ENCODE results near the gene CCDC187. TPM values are rescaled to one million over a fixed set of nuclear protein-coding genes. Genes with fewer than 3 reads are reported as not detected.
A peak's percentile ranks its signal among the peaks of the same experiment; 100 is the strongest.

Gene CCDC187
- total and polyA plus RNA-seq, 2 of the 8 experiments (the other 6 are each of a cell fraction or from before 2014, with no cell fraction given) = 0.02 TPM; not detected in 1

- peaks cover 4 to 23% (median 12%) of the 10 kb centered on the region in 4 experiments for H3K4me1 ChIP-seq (replicated peaks in 1 of 4; ENCODE audit: control insufficient read depth in 3 of 4, insufficient read depth in 4 of 4, low read length in 3 of 4)
Measured at GRCh38 chr9:136202454-136203407, 101.2 kb downstream of the CCDC187 start.

More at GRCh38 chr9:136202454-136203407, 101.2 kb downstream of the CCDC187 start:
- no peak overlapping the region for H3K18ac ChIP-seq (ENCODE audit: extremely low read depth, low read length)
- no peak overlapping the region for H3K14ac ChIP-seq (ENCODE audit: insufficient read length)
- peaks cover 26 to 52% of the 10 kb centered on the region in 2 experiments for H4K20me1 ChIP-seq (replicated peaks in 1 of 2; ENCODE audit: control insufficient read depth in 1 of 2, insufficient read depth in 2 of 2, low read length in 2 of 2)
- no peak overlapping the region for H3K27ac ChIP-seq (ENCODE audit: low read depth, low read length)
- H3K9ac ChIP-seq (replicated peaks in 1 of 4; ENCODE audit: extremely low read depth in 1 of 4, low read depth in 3 of 4, low read length in 3 of 4) = no peak overlapping the region
- DNase-seq (ENCODE audit: low read depth in 1 of 2, low spot score in 2 of 2) (no peak), FAIRE-seq (no peak)
- H3K23me2 ChIP-seq (ENCODE audit: low read depth, low read length) = peaks cover 8% of the 10 kb centered on the region; the same call in 1 of the 2 replicates
- TF ChIP-seq RBBP5 (IDR thresholded peaks at IDR 0.05; ENCODE audit: borderline replicate concordance, low read depth, low read length) (no peak), EZH2 (IDR thresholded peaks at IDR 0.05; ENCODE audit: low read depth, low read length, severe bottlenecking) (no peak), TBP (IDR thresholded peaks at IDR 0.05; ENCODE audit: low read depth, low read length) (no peak), GABPA (IDR thresholded peaks at IDR 0.05; ENCODE audit: borderline replicate concordance, insufficient read depth, low read length) (peak; percentile 21; the same call in 1 of the 2 replicates), ATF3 (IDR thresholded peaks at IDR 0.05; ENCODE audit: insufficient read depth, low read depth, low read length) (no peak), SUZ12 (IDR thresholded peaks at IDR 0.05; ENCODE audit: low read length) (peak; percentile 9; the same call in 1 of the 2 replicates)
- H3K79me1 ChIP-seq (ENCODE audit: low read depth, low read length) = peaks cover 4% of the 10 kb centered on the region; the same call in 1 of the 2 replicates
- peak overlapping the region in 2 of 4 experiments; percentile 14 to 49; a peak in 5 of 8 replicates for H3K4me3 ChIP-seq (ENCODE audit: extremely low read depth in 1 of 4, insufficient read depth in 2 of 4, low read depth in 3 of 4, low read length in 4 of 4)
- H3K56ac ChIP-seq (replicated peaks; ENCODE audit: insufficient read length, low read depth, low read length) = no peak overlapping the region
- ChIA-PET CTCF (ENCODE audit: partially characterized antibody) (interaction anchor here (0.6 to 5.0 kb wide), 17 partner anchors 12 to 235 kb away, joined by 3 to 26 read pairs (median 5); no protein-coding TSS in a partner anchor), POLR2A (ENCODE audit: partially characterized antibody) (interaction anchor here (0.8 to 4.0 kb wide), 5 partner anchors 10 to 45 kb away, joined by 3 to 17 read pairs (median 5); no protein-coding TSS in a partner anchor)
- WGBS, 2 experiments (ENCODE audit: extremely low coverage in 1 of 2, insufficient coverage in 1 of 2, insufficient read length in 1 of 2, insufficient replicate concordance in 2 of 2, low coverage in 1 of 2, low lambda C conversion rate in 2 of 2, missing lambda C conversion rate in 1 of 2) = 23% methylated on average over 56 of the region's 99 CpGs; no CpG with 5 or more reads in 1 of the 2 experiments
- H3K9me3 ChIP-seq (ENCODE audit: insufficient read depth in 2 of 2, low read depth in 1 of 2, low read length in 1 of 2) = no peaks in the 10 kb centered on the region; a peak in 1 of 4 replicates
- H2BK15ac ChIP-seq (ENCODE audit: low read length) = no peak overlapping the region
- peak overlapping the region; percentile 57 to 59 for H3K4me2 ChIP-seq (ENCODE audit: insufficient read depth in 1 of 2, low read depth in 2 of 2, low read length in 2 of 2)
- H2BK5ac ChIP-seq (ENCODE audit: low read depth, low read length) = no peak overlapping the region
- no peak overlapping the region for H4K91ac ChIP-seq (replicated peaks; ENCODE audit: insufficient read length, low read length)
- H4K8ac ChIP-seq (ENCODE audit: extremely low read depth, insufficient read depth, low read length) = no peak overlapping the region
- H4K5ac ChIP-seq (ENCODE audit: insufficient read length, low read depth, low read length) = no peak overlapping the region
- no peak overlapping the region for H2BK120ac ChIP-seq (replicated peaks; ENCODE audit: low read depth, low read length)
- H2AK5ac ChIP-seq (ENCODE audit: low read depth, low read length) = no peak overlapping the region
- no peak overlapping the region for H3K23ac ChIP-seq (ENCODE audit: insufficient read length)
- H3K79me2 ChIP-seq (ENCODE audit: control insufficient read depth in 1 of 2, insufficient read depth in 2 of 2, low read length in 2 of 2) = no peaks in the 10 kb centered on the region
- no peak overlapping the region for H2AFZ ChIP-seq (ENCODE audit: low read length)
- no peak overlapping the region for H3K4ac ChIP-seq (replicated peaks; ENCODE audit: insufficient read length, low read depth, low read length)
- H3K27me3 ChIP-seq (replicated peaks in 1 of 4; ENCODE audit: control insufficient read depth in 3 of 4, extremely low read depth in 1 of 4, insufficient read depth in 3 of 4, low read length in 3 of 4) = peaks cover 71 to 85% (median 83%) of the 10 kb centered on the region in 4 experiments
- H2BK20ac ChIP-seq (ENCODE audit: low read length) = no peak overlapping the region
- H3K36me3 ChIP-seq (ENCODE audit: control insufficient read depth in 2 of 4, insufficient read depth in 4 of 4, low read length in 3 of 4) = peaks cover 0 to 17% (median 0%) of the 10 kb centered on the region in 4 experiments; a peak in 1 of 8 replicates
- H2BK12ac ChIP-seq (ENCODE audit: low read depth, low read length) = no peak overlapping the region
